Panc1 (cell line): ENCODE data around the gene DAB2IP.

ENCODE experiments used
- POLR2AphosphoS5 ChIP-seq: IDR thresholded peaks from 2 replicates; pipeline ENCODE4 v1.6.1; 2012; ENCODE audit warnings: mild to moderate bottlenecking, low read depth, low read length, moderate library complexity
- SIN3A ChIP-seq: IDR thresholded peaks from 2 replicates; pipeline ENCODE4 v1.6.1; 2012; ENCODE audit warnings: low read depth, mild to moderate bottlenecking, low read length, moderate library complexity, borderline replicate concordance; ENCODE audit not compliant: insufficient read depth
- TCF7L2 ChIP-seq: IDR thresholded peaks from 2 replicates; pipeline ENCODE4 v1.6.1; 2011; ENCODE audit warnings: mild to moderate bottlenecking, low read depth, low read length, inconsistent platforms
- TF ChIP-seq, protein P1 (sequence below): fragments of 450-650 bp; IDR thresholded peaks from 2 replicates; pipeline ENCODE4 v1.5.1; 2017; ENCODE audit warnings: mild to moderate bottlenecking
- TF ChIP-seq, protein P2 (sequence below), 2 experiments: IDR thresholded peaks; 2 replicates each; pipeline ENCODE4 v1.6.1; 2011 to 2012; ENCODE audit warnings: low read depth in 2 of 2, control low read depth in 1 of 2, low read length in 1 of 2, mild to moderate bottlenecking in 1 of 2, moderate library complexity in 1 of 2; ENCODE audit not compliant: insufficient read depth in 1 of 2

GRCh38 chr9:121709798-121710197 lies 58.4 kb downstream of the DAB2IP start:
- TF ChIP-seq, protein P1, sequence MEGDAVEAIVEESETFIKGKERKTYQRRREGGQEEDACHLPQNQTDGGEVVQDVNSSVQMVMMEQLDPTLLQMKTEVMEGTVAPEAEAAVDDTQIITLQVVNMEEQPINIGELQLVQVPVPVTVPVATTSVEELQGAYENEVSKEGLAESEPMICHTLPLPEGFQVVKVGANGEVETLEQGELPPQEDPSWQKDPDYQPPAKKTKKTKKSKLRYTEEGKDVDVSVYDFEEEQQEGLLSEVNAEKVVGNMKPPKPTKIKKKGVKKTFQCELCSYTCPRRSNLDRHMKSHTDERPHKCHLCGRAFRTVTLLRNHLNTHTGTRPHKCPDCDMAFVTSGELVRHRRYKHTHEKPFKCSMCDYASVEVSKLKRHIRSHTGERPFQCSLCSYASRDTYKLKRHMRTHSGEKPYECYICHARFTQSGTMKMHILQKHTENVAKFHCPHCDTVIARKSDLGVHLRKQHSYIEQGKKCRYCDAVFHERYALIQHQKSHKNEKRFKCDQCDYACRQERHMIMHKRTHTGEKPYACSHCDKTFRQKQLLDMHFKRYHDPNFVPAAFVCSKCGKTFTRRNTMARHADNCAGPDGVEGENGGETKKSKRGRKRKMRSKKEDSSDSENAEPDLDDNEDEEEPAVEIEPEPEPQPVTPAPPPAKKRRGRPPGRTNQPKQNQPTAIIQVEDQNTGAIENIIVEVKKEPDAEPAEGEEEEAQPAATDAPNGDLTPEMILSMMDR, result no peak
- no peak for TF ChIP-seq SIN3A
- TF ChIP-seq, protein P2, sequence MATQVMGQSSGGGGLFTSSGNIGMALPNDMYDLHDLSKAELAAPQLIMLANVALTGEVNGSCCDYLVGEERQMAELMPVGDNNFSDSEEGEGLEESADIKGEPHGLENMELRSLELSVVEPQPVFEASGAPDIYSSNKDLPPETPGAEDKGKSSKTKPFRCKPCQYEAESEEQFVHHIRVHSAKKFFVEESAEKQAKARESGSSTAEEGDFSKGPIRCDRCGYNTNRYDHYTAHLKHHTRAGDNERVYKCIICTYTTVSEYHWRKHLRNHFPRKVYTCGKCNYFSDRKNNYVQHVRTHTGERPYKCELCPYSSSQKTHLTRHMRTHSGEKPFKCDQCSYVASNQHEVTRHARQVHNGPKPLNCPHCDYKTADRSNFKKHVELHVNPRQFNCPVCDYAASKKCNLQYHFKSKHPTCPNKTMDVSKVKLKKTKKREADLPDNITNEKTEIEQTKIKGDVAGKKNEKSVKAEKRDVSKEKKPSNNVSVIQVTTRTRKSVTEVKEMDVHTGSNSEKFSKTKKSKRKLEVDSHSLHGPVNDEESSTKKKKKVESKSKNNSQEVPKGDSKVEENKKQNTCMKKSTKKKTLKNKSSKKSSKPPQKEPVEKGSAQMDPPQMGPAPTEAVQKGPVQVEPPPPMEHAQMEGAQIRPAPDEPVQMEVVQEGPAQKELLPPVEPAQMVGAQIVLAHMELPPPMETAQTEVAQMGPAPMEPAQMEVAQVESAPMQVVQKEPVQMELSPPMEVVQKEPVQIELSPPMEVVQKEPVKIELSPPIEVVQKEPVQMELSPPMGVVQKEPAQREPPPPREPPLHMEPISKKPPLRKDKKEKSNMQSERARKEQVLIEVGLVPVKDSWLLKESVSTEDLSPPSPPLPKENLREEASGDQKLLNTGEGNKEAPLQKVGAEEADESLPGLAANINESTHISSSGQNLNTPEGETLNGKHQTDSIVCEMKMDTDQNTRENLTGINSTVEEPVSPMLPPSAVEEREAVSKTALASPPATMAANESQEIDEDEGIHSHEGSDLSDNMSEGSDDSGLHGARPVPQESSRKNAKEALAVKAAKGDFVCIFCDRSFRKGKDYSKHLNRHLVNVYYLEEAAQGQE (IDR thresholded peaks at IDR 0.05; ENCODE audit: insufficient read depth in 1 of 2, low read depth in 2 of 2, low read length in 1 of 2), result no peak
- TF ChIP-seq POLR2AphosphoS5, result no peak
- TF ChIP-seq TCF7L2, result no peak
